ENCODE measurements around the gene MSH5.
"Not testable (repeated sequence)": the region's sequence is repeated elsewhere in the genome, so short reads cannot be mapped to it uniquely, and the experiment has no call there.

MSH5 gene

GRCh38 chr6:31791324-31792089, 51.7 kb downstream of the MSH5 start:
- Histone ChIP-seq H3K36me3 (ENCODE audit: control insufficient read depth, insufficient read depth, low read length) (peaks cover 13% of the 10 kb centered on the region), H3K27me3 (replicated peaks; ENCODE audit: control insufficient read depth, insufficient read depth, low read length, poor library complexity, severe bottlenecking) (no peaks in the 10 kb centered on the region), H3K9me3 (ENCODE audit: control insufficient read depth, low read length) (no peaks in the 10 kb centered on the region), H3K27ac (ENCODE audit: insufficient read depth, low read length, poor library complexity, severe bottlenecking) (no peak overlapping the region), H3K4me1 (ENCODE audit: control insufficient read depth, insufficient read depth, low read length, poor library complexity, severe bottlenecking) (peaks cover 15% of the 10 kb centered on the region), H3K4me3 (ENCODE audit: insufficient read depth, low read depth, low read length, poor library complexity, severe bottlenecking) (no peak overlapping the region)
- DNase-seq: no peak

DNA sequence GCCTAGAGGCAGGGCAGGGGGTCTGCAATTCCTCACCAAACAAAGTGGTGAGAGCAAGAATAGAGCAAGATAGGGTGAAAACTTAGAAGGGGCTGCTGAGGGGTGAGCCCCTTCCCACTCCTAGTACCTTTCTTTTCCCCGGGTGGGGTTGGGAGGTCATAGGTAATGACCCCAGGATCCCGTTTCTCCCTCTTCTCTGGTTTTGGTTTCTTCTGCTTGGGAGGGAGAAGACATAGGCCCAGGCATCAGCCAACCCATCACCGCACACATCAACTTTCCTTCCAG, 52.2 kb downstream of the MSH5 start:
- peaks cover 20% of the 10 kb centered on the region for H3K4me1 ChIP-seq (ENCODE audit: control insufficient read depth, insufficient read depth, low read length, poor library complexity, severe bottlenecking)
- DNase-seq: no peak
- H3K27me3 ChIP-seq (replicated peaks; ENCODE audit: control insufficient read depth, insufficient read depth, low read length, poor library complexity, severe bottlenecking): no peaks in the 10 kb centered on the region
- no peak overlapping the region for H3K4me3 ChIP-seq (ENCODE audit: insufficient read depth, low read depth, low read length, poor library complexity, severe bottlenecking)
- no peaks in the 10 kb centered on the region for H3K9me3 ChIP-seq (ENCODE audit: control insufficient read depth, low read length)
- H3K36me3 ChIP-seq (ENCODE audit: control insufficient read depth, insufficient read depth, low read length): peaks cover 13% of the 10 kb centered on the region
- H3K27ac ChIP-seq (ENCODE audit: insufficient read depth, low read length, poor library complexity, severe bottlenecking): no peak overlapping the region

DNA sequence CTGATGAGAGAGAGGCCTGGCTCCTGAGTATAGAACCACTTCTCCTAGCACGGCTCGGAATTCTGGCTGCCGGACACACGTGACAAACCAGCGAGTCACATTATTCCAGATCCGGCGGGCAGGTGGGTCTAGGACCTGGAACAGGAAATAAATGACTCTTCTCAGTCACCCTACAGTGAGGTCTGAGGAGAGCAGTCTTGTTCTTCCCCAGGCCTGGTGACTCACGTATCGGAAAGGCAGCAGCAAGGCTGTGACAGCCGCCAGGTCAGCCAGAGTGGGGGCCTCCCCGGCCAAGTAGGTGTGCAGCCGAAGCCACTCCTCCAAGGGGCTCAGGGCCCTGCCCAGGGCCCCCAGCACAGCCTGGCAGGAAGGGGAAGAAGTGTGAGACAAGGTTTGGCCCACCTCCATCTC, 53.0 kb downstream of the MSH5 start:
- Histone ChIP-seq H3K27ac (ENCODE audit: insufficient read depth, low read length, poor library complexity, severe bottlenecking) (no peak overlapping the region), H3K27me3 (replicated peaks; ENCODE audit: control insufficient read depth, insufficient read depth, low read length, poor library complexity, severe bottlenecking) (no peaks in the 10 kb centered on the region), H3K9me3 (ENCODE audit: control insufficient read depth, low read length) (no peaks in the 10 kb centered on the region), H3K4me3 (ENCODE audit: insufficient read depth, low read depth, low read length, poor library complexity, severe bottlenecking) (no peak overlapping the region), H3K36me3 (ENCODE audit: control insufficient read depth, insufficient read depth, low read length) (peaks cover 13% of the 10 kb centered on the region), H3K4me1 (ENCODE audit: control insufficient read depth, insufficient read depth, low read length, poor library complexity, severe bottlenecking) (peaks cover 27% of the 10 kb centered on the region)
- DNase-seq: no peak

GRCh38 chr6:31793927-31794245, 54.1 kb downstream of the MSH5 start:
- Histone ChIP-seq H3K27ac (ENCODE audit: insufficient read depth, low read length, poor library complexity, severe bottlenecking) (peak overlapping the region; percentile 90), H3K36me3 (ENCODE audit: control insufficient read depth, insufficient read depth, low read length) (peaks cover 13% of the 10 kb centered on the region), H3K4me3 (ENCODE audit: insufficient read depth, low read depth, low read length, poor library complexity, severe bottlenecking) (peak overlapping the region; percentile 89), H3K4me1 (ENCODE audit: control insufficient read depth, insufficient read depth, low read length, poor library complexity, severe bottlenecking) (peaks cover 37% of the 10 kb centered on the region)
- DNase-seq; H3K27me3 ChIP-seq (replicated peaks; ENCODE audit: control insufficient read depth, insufficient read depth, low read length, poor library complexity, severe bottlenecking); H3K9me3 ChIP-seq (ENCODE audit: control insufficient read depth, low read length): not testable (repeated sequence)

DNA sequence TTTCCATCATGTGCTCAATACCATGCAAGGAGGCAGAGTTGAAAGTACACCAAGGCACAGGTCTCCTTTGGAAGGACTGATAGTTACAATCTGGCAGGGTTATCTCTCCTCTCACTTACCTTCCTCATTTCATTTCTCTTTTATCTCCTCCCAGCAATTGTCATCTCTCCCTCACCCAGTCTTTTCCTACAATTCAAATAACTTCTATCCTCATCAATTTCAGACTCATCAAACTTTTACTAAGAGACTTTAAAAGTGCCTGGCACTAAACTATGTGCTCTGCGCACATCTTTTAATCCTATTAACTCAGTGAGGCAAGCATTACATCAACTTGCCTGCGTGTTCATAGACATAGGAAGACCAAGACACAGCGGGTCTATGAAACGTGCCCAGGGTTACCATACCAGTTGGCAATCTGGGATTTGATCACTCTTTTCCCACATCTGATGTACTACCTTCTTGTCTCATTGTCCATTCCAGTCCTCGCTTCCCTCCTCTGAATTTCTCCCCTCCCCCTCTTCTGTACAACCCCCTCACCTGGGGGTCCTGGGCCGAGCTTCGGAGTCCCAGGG, 54.6 kb downstream of the MSH5 start:
- no peak for DNase-seq
- Histone ChIP-seq H3K9me3 (ENCODE audit: control insufficient read depth, low read length) (no peaks in the 10 kb centered on the region), H3K27ac (ENCODE audit: insufficient read depth, low read length, poor library complexity, severe bottlenecking) (peak overlapping the region; percentile 90), H3K36me3 (ENCODE audit: control insufficient read depth, insufficient read depth, low read length) (peaks cover 12% of the 10 kb centered on the region), H3K27me3 (replicated peaks; ENCODE audit: control insufficient read depth, insufficient read depth, low read length, poor library complexity, severe bottlenecking) (no peaks in the 10 kb centered on the region), H3K4me3 (ENCODE audit: insufficient read depth, low read depth, low read length, poor library complexity, severe bottlenecking) (peak overlapping the region; percentile 89), H3K4me1 (ENCODE audit: control insufficient read depth, insufficient read depth, low read length, poor library complexity, severe bottlenecking) (peaks cover 37% of the 10 kb centered on the region)

GRCh38 chr6:31794866-31795615, 55.2 kb downstream of the MSH5 start:
- Histone ChIP-seq H3K36me3 (ENCODE audit: control insufficient read depth, insufficient read depth, low read length) (peaks cover 11% of the 10 kb centered on the region), H3K9me3 (ENCODE audit: control insufficient read depth, low read length) (no peaks in the 10 kb centered on the region), H3K27ac (ENCODE audit: insufficient read depth, low read length, poor library complexity, severe bottlenecking) (peak overlapping the region; percentile 90), H3K4me3 (ENCODE audit: insufficient read depth, low read depth, low read length, poor library complexity, severe bottlenecking) (peak overlapping the region; percentile 89), H3K27me3 (replicated peaks; ENCODE audit: control insufficient read depth, insufficient read depth, low read length, poor library complexity, severe bottlenecking) (no peaks in the 10 kb centered on the region), H3K4me1 (ENCODE audit: control insufficient read depth, insufficient read depth, low read length, poor library complexity, severe bottlenecking) (peaks cover 37% of the 10 kb centered on the region)
- no peak for DNase-seq

DNA sequence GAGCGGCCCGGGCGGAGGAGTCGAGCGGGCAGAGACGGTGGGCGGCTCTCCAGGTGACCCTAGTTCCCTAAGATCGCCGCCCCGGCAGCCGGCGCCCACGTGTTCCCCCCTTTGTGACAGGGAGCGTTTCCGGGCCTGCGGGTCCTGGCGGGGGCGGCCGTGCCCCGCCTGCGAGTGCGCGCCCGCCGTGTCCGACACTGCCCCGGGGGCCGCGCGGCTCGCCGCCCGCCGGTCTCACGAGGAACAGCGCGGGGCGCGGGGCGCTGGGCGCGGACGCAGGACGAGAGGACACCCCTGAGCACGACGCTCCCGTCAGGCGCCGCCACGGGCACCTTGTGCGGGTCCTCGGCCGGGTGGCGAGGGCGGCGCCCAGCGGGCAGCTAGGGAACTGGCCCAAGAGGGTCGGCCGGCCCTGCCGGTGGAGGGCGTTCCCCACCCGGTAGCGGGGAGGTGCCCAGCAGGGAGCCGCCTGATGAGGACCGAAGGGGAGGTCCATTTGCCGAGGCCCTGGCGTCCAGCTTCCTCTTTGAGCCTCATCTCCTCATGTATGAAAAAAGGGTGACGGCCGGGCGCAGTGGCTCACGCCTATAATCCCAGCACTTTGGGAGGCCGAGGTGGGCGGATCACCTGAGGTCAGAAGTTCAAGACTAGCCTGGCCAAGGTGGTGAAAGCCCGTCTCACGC, 56.0 kb downstream of the MSH5 start, which contains the start of gene VARS1:
Gene VARS1 (minus strand): TSS at position 137 of the 683 bp plus-strand sequence. CDS start 535 bp downstream, outside the sequence.
- Histone ChIP-seq H3K9me3 (ENCODE audit: control insufficient read depth, low read length) (no peaks in the 10 kb centered on the region), H3K4me3 (ENCODE audit: insufficient read depth, low read depth, low read length, poor library complexity, severe bottlenecking) (peak within 1 kb of the TSS; percentile 89), H3K36me3 (ENCODE audit: control insufficient read depth, insufficient read depth, low read length) (peaks cover 11% of the 10 kb centered on the region), H3K27me3 (replicated peaks; ENCODE audit: control insufficient read depth, insufficient read depth, low read length, poor library complexity, severe bottlenecking) (no peaks in the 10 kb centered on the region), H3K27ac (ENCODE audit: insufficient read depth, low read length, poor library complexity, severe bottlenecking) (peak within 1 kb of the TSS; percentile 90), H3K4me1 (ENCODE audit: control insufficient read depth, insufficient read depth, low read length, poor library complexity, severe bottlenecking) (peaks cover 37% of the 10 kb centered on the region)
- peak; percentile 64 to 80 (median 67) for DNase-seq

- DNase-seq: no peak
- Histone ChIP-seq H3K27ac (ENCODE audit: insufficient read depth, low read length, poor library complexity, severe bottlenecking) (no peak overlapping the region), H3K4me3 (ENCODE audit: insufficient read depth, low read depth, low read length, poor library complexity, severe bottlenecking) (no peak overlapping the region), H3K36me3 (ENCODE audit: control insufficient read depth, insufficient read depth, low read length) (peaks cover 7% of the 10 kb centered on the region), H3K4me1 (ENCODE audit: control insufficient read depth, insufficient read depth, low read length, poor library complexity, severe bottlenecking) (peaks cover 37% of the 10 kb centered on the region), H3K9me3 (ENCODE audit: control insufficient read depth, low read length) (no peaks in the 10 kb centered on the region), H3K27me3 (replicated peaks; ENCODE audit: control insufficient read depth, insufficient read depth, low read length, poor library complexity, severe bottlenecking) (no peaks in the 10 kb centered on the region)
Observed at GRCh38 chr6:31796993-31797385, 57.2 kb downstream of the MSH5 start.

GRCh38 chr6:31797588-31797987, 57.8 kb downstream of the MSH5 start:
- Histone ChIP-seq H3K36me3 (ENCODE audit: control insufficient read depth, insufficient read depth, low read length) (peaks cover 2% of the 10 kb centered on the region), H3K4me1 (ENCODE audit: control insufficient read depth, insufficient read depth, low read length, poor library complexity, severe bottlenecking) (peaks cover 37% of the 10 kb centered on the region), H3K27me3 (replicated peaks; ENCODE audit: control insufficient read depth, insufficient read depth, low read length, poor library complexity, severe bottlenecking) (no peaks in the 10 kb centered on the region), H3K9me3 (ENCODE audit: control insufficient read depth, low read length) (no peaks in the 10 kb centered on the region), H3K4me3 (ENCODE audit: insufficient read depth, low read depth, low read length, poor library complexity, severe bottlenecking) (no peak overlapping the region), H3K27ac (ENCODE audit: insufficient read depth, low read length, poor library complexity, severe bottlenecking) (peak overlapping the region; percentile 51)
- DNase-seq: no peak
